ENCODE measurements around the gene ATG4A. TPM values are rescaled to one million over a fixed set of nuclear protein-coding genes. Genes with fewer than 3 reads are reported as not detected.

ATG4A gene
- total RNA-seq, 1 experiment from 2014 or later = 7.5 TPM

DNA sequence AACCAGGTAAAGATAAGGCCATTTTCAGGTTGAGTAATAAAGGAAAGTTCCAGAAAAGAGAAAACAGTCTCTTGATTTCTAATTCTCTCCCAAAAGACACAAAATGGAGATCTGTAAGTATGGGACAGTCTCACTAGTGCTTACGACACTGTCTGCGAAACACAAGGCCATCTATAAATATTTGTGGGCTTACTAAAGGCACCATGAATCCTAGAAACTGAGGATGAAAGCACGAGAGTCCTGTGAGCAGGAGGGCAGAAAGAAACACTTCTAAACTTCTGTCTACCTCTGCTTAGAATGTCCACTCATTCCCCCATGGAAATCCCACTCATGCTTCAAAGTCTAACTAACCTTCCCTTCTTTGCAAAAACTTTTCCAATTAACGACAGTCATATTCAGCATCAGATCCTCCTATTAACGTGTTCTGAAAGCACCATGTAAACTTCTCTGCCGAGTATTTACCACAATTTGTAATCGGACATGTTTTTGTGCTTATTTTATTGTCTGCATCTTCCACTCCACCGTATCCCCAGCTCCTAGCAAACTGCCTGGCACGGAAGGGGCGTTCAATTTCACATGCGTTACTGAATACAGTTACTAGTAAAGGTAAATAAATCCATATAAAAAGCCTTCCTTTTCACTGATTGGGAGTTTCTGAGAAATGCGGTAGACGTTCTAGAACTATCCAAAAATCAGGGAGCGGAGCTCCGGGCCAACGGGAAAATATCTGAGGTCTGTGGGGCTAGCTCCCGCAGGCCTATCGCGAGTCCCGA, 901 bp upstream of the ATG4A start:
- peak in 1 of 2 experiments; percentile 20 for DNase-seq
- no peaks in the 10 kb centered on the region for H3K4me1 ChIP-seq
- H3K27me3 ChIP-seq = no peaks in the 10 kb centered on the region
- peak overlapping the region; percentile 63 for H3K4me3 ChIP-seq
- H3K27ac ChIP-seq = peak overlapping the region; percentile 76
- no peaks in the 10 kb centered on the region for H3K9me3 ChIP-seq (replicated peaks)
- no peaks in the 10 kb centered on the region for H3K36me3 ChIP-seq

DNA sequence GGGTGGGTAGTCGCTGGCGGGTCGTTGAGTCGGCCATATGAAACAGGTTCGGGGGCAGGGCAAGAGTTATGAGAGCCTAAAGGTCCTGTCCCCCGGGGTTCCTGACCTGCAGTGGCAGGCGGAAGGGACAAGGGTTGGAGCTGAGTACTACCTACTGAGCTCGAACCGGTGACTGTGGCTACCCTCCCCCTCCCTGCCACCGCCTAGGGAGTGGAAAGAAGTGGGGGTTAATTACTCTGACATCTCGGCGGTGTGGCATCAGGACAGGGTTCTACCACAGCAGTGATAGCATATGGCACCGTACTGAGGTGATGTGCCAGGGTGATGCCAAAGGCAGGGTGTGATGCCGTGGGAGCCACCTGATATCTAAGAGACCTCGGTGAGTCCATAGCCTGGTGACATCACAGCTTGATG, 307 bp downstream of the ATG4A start:
- Histone ChIP-seq H3K4me3 (peak overlapping the region; percentile 63), H3K27ac (peak overlapping the region; percentile 76), H3K36me3 (no peaks in the 10 kb centered on the region), H3K27me3 (no peaks in the 10 kb centered on the region), H3K9me3 (replicated peaks) (no peaks in the 10 kb centered on the region), H3K4me1 (no peaks in the 10 kb centered on the region)
- DNase-seq = no peak

DNA sequence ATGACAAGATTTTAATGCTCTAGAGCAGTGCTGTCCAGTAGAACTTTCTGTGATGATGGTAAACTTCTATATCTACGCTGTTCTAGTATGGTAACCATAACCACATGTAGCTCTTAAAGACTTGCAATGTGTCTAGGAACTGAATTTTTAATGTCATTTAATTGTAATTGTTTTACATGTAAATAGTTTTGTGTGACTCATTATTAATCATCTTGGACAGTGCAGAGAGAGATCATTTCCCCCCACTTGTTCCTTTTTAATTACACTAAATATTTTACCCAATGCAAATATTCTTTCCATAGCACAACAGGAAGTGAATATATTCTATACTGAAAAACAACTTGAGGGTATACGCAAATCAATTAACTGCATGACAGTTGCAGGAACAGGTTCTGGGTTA, 5.8 kb downstream of the ATG4A start:
- no peak overlapping the region for H3K27ac ChIP-seq
- no peaks in the 10 kb centered on the region for H3K4me1 ChIP-seq
- H3K4me3 ChIP-seq = no peak overlapping the region
- no peak for DNase-seq
- no peaks in the 10 kb centered on the region for H3K9me3 ChIP-seq (replicated peaks)
- no peaks in the 10 kb centered on the region for H3K27me3 ChIP-seq
- no peaks in the 10 kb centered on the region for H3K36me3 ChIP-seq

DNA sequence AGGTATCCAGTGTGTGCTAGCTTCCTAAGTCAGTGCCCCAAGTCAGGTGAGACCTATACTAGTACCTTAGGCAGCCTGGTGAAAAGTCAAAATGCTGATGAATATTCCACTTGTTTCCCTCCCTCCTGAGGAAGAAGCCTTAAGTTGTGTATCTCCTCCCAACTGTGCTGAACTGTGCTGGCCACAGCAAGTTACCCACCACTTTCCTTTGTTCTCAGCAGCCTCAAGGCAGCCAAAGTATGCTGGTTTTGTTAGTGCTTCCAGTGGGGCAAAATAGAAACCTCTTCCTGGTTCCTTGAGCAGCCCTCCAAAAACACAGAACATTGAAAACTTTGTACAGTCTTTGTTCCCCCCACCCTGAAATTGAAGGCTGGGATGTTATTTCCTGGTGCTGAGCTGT, 13.9 kb downstream of the ATG4A start:
- H3K4me1 ChIP-seq = no peaks in the 10 kb centered on the region
- H3K36me3 ChIP-seq = no peaks in the 10 kb centered on the region
- H3K27me3 ChIP-seq = no peaks in the 10 kb centered on the region
- H3K4me3 ChIP-seq = no peak overlapping the region
- DNase-seq = no peak
- H3K9me3 ChIP-seq (replicated peaks) = no peaks in the 10 kb centered on the region
- no peak overlapping the region for H3K27ac ChIP-seq

DNA sequence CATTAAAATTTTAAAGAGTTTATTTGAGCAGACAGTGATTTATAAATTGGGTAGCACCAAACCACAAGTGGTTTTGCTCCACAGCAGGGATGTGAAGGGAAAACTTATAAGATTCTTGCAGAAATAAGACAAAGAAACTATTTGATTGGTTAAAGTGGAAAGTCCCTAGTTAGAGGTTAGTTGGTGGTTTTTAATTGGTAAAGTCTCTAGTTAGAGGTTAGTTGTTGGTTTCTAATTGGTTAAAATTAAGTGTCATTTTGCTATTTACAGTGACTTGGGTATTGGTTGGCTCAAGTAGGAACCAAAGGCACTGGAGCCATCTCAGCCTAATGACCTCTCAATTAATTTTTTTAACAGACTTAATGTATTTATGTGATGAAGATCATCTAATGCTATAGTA, 23.0 kb downstream of the ATG4A start:
- Histone ChIP-seq H3K36me3 (no peaks in the 10 kb centered on the region), H3K27me3 (no peaks in the 10 kb centered on the region), H3K4me1 (peaks cover 4% of the 10 kb centered on the region; the same call in 1 of the 2 replicates), H3K4me3 (no peak overlapping the region), H3K27ac (no peak overlapping the region), H3K9me3 (replicated peaks) (no peaks in the 10 kb centered on the region)
- DNase-seq = no peak

DNA sequence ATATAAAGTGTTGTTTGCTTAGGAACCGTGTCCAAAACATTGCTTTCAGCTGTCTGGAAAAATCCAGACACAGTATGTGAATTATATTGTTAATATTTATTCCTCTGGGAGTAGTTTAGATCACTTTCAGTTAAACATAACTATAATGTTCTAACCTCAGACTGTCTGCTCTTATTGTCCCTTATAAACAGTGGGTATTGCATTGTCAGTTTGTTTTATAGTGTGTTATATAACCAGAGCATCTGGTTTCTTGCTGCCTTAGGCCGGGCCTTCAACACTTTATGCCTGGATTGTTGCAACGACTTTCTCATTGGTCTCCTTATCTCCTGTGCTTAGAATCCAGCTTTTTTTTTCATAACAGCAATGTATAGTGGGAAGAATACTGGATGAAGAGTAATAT, 26.4 kb downstream of the ATG4A start:
- no peak overlapping the region; the same call in 1 of the 2 replicates for H3K27ac ChIP-seq

DNA sequence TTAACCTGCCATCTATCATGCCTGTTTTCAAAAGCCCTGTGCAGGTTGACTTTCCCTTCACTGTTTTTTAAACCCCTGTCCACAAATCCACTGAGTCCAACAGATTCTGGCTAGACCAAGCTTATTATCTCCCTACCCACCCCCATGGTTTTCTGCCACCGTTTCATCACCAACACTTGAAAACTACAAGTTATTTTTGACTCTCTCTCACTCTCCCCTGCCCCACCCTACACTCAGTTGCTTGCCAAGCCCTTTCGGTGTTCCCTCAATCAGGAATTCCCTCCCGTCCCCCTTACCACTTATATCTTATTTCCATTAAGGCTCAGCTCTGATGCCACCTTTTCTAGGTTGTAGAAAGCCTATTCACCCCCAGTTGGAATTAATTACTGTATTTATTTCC, 29.7 kb downstream of the ATG4A start:
- H3K27ac ChIP-seq = no peak overlapping the region
- peaks cover 4% of the 10 kb centered on the region; the same call in 1 of the 2 replicates for H3K4me1 ChIP-seq
- no peaks in the 10 kb centered on the region for H3K27me3 ChIP-seq
- no peaks in the 10 kb centered on the region for H3K36me3 ChIP-seq
- H3K9me3 ChIP-seq (replicated peaks) = no peaks in the 10 kb centered on the region
- no peak for DNase-seq
- H3K4me3 ChIP-seq = no peak overlapping the region

More for the DNA sequence above, 26.4 kb downstream of the ATG4A start:
- Histone ChIP-seq H3K27me3 (no peaks in the 10 kb centered on the region), H3K4me3 (no peak overlapping the region), H3K4me1 (peaks cover 4% of the 10 kb centered on the region; the same call in 1 of the 2 replicates), H3K9me3 (replicated peaks) (no peaks in the 10 kb centered on the region), H3K36me3 (no peaks in the 10 kb centered on the region)
- DNase-seq = peak in 1 of 2 experiments; percentile 2

DNA sequence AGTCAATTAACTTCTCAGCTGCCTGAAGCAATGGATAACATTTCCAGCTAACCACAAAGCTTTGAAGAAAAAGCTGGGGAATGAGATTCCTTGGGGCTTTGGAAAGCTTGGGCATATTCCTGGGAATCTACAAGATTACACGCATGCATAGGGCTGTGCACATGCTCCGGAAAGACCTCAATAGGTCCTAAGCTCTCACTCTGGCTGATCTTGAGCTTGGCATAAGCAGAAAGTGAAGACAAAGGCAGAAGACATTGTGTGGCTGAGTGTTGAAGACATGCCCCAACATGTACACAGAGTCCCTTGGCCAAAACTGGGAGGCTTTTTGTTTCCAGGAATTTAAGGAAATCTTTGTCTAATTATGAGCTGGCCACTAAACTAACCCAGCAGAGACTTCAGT, 31.2 kb downstream of the ATG4A start:
- Histone ChIP-seq H3K27me3 (no peaks in the 10 kb centered on the region), H3K9me3 (replicated peaks) (no peaks in the 10 kb centered on the region), H3K27ac (peak overlapping the region; percentile 35), H3K36me3 (no peaks in the 10 kb centered on the region), H3K4me3 (no peak overlapping the region), H3K4me1 (no peaks in the 10 kb centered on the region; the same call in 1 of the 2 replicates)
- DNase-seq = peak; percentile 51 to 70

DNA sequence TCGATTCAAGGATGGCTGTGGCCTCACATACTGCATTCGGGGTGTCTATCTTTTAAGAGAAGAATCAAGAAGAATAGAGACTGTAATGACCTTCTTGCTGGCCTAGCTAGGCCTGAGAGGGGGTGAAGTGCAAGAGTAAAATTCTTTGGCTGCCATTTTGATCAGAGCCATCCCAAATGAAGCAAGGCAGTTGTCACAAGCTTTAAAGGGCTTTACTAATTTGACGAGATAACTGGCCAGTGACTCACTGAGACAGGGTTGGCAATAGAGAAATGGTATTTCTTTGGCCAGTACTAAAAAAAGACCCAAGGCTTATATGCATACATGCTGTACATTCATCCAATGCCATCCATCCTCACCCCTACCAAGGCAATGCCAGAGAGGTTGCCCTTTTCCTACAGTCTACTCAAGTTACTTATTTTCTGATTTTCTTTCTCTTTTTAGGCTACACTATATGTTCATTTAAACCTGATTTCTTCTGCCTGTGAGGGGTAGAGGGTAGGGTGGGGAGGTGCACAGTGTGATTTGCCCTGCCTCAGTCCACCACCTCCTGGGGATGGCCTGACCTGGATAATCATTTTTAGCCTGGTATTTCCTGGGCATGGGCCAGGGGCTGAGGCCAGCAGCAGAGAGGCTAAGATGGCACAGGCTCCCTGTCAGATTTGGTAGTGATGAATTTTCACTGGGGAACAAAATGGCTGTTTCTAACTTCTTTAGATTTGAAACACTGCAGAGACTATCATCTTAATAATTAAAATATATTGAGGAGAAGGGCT, 32.2 kb downstream of the ATG4A start:
- Histone ChIP-seq H3K9me3 (replicated peaks) (no peaks in the 10 kb centered on the region), H3K27ac (no peak overlapping the region), H3K4me3 (no peak overlapping the region), H3K36me3 (no peaks in the 10 kb centered on the region), H3K4me1 (no peaks in the 10 kb centered on the region; the same call in 1 of the 2 replicates), H3K27me3 (no peaks in the 10 kb centered on the region)
- DNase-seq = no peak

DNA sequence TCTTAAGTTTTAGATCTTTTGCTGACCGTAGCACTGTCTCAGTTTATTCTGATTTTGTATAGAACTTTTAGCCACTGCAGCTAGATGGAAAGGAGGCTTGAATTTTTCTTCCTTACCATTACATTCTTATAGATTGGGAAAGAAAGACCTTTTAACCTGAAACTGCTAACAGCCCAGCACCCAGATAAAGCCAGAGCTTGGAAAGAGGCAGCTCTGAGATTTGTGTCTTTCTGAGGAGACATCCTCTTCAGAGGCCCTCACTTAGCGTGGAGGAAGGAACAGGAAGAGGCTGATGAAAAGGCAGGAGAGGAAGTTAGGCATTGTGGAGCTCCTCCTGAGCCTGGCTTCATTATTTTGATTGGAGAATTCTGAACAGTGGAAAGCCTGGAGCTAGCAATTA, 35.1 kb downstream of the ATG4A start:
- H3K4me3 ChIP-seq = no peak overlapping the region
- H3K36me3 ChIP-seq = no peaks in the 10 kb centered on the region
- H3K9me3 ChIP-seq (replicated peaks) = no peaks in the 10 kb centered on the region
- H3K27me3 ChIP-seq = no peaks in the 10 kb centered on the region
- no peaks in the 10 kb centered on the region; the same call in 1 of the 2 replicates for H3K4me1 ChIP-seq
- no peak overlapping the region for H3K27ac ChIP-seq
- DNase-seq = no peak

DNA sequence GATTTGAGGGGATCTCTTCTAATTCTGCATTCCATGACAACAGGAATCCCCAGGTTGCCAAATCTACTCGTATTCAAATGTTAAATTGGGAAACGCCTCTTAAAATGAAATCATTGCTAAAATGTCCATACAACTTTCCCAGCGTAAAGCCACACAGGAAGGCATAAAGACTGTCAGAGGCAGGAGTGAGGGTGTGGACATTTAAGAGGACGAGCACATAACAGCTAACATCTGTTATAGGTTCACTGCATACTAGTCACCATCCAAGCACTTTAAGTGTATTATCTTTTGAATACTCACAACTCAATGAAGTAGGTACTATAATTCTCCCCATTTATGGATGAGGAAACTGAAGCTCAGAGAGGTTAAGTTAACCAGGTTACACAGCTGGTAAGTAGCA, 35.6 kb downstream of the ATG4A start:
- H3K4me1 ChIP-seq = no peaks in the 10 kb centered on the region; the same call in 1 of the 2 replicates
- no peaks in the 10 kb centered on the region for H3K36me3 ChIP-seq
- no peak overlapping the region for H3K4me3 ChIP-seq
- no peaks in the 10 kb centered on the region for H3K27me3 ChIP-seq
- DNase-seq = no peak
- no peak overlapping the region for H3K27ac ChIP-seq
- H3K9me3 ChIP-seq (replicated peaks) = no peaks in the 10 kb centered on the region

DNA sequence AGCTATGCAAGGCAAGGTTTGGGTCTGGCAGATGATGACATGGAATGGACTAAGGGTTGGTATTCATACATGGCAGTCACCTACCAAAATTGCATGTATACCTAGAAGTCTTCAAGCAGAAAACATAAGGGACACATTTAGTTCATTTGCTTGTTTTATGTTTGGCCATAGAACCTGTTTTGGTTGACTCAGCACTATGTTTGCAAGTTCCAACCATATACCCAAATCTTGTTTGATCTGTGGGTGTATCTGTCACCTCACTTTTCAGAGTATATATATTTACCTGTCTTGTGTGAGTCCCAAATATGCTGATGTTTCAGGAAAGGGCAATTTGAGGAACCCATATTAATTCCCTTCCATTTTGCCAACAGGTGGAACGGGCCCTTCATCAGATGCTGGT, 39.3 kb downstream of the ATG4A start:
- no peak overlapping the region for H3K27ac ChIP-seq
- no peak overlapping the region for H3K4me3 ChIP-seq
- H3K36me3 ChIP-seq = no peaks in the 10 kb centered on the region
- no peaks in the 10 kb centered on the region for H3K4me1 ChIP-seq
- no peaks in the 10 kb centered on the region for H3K27me3 ChIP-seq
- no peaks in the 10 kb centered on the region for H3K9me3 ChIP-seq (replicated peaks)
- no peak for DNase-seq

DNA sequence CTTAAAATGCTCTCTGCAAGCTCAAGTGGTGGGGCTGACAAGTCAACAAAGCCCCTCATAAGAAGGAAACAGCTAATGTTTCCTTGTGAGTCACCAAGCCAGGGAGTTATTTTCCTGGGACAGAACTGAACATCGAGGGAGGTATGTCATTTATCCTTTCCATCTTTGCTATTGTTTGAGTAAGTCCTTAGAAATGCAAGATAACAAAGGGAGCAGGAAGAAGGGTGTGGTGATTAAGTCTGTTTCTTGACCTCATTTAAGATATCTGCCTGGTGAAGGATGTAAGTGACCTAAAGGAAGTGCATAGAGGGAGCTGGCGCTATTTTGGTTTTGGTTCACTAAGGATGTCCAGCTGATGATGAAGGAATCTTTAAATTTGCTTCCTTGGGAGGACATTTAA, 39.9 kb downstream of the ATG4A start:
- H3K27me3 ChIP-seq = no peaks in the 10 kb centered on the region
- H3K9me3 ChIP-seq (replicated peaks) = no peaks in the 10 kb centered on the region
- H3K4me1 ChIP-seq = no peaks in the 10 kb centered on the region
- no peak overlapping the region for H3K4me3 ChIP-seq
- no peak overlapping the region for H3K27ac ChIP-seq
- no peak for DNase-seq
- no peaks in the 10 kb centered on the region for H3K36me3 ChIP-seq

DNA sequence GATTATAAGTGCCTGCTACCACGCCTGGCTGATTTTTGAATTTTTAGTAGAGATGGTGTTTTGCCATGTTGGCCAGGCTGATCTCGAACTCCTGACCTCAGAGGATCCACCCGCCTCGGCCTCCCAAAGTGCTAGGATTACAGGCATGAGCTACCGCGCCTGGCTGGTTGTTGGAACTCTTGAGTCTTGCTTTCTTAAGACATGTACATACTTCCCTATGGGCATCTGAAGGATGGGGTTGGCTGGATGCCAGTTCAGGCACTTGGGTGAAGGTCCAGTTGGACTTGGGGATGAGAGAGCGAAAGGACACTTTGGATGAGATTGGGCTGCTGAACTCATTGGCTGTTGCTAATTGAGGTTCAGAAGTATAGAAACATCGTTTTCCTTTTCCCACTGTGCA, 40.5 kb downstream of the ATG4A start:
- no peaks in the 10 kb centered on the region for H3K27me3 ChIP-seq
- no peak overlapping the region for H3K4me3 ChIP-seq
- H3K4me1 ChIP-seq = no peaks in the 10 kb centered on the region
- no peaks in the 10 kb centered on the region for H3K36me3 ChIP-seq
- no peak overlapping the region for H3K27ac ChIP-seq
- no peaks in the 10 kb centered on the region for H3K9me3 ChIP-seq (replicated peaks)
- DNase-seq = no peak

DNA sequence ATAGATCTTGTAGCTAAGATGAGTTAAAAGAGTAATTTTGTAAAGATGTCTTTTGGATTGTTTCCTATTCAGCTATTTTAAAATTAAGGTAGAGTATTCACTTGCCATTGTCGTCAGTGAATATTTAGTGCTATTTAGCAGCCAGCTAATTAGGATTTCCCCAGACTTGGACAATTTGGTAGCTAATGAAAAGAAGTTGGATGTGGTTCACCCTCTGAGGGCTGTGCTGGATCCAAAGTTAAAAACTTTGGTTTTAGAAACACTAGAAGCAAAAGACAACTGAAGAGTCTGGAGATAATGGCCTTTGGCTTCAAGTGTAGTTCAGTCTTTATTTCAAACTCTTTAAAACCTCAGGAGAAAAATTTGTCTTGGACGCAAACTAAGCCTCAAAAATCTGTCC, 41.3 kb downstream of the ATG4A start:
- Histone ChIP-seq H3K4me1 (no peaks in the 10 kb centered on the region), H3K27ac (no peak overlapping the region), H3K4me3 (no peak overlapping the region), H3K9me3 (replicated peaks) (no peaks in the 10 kb centered on the region), H3K36me3 (no peaks in the 10 kb centered on the region), H3K27me3 (no peaks in the 10 kb centered on the region)
- no peak for DNase-seq
